T-cell (primary cell): ENCODE measurements around the gene FAM217B. TPM values are rescaled to one million over a fixed set of nuclear protein-coding genes. Genes with fewer than 3 reads are reported as not detected.

ENCODE experiments used
- ATAC-seq, 4 experiments: fragments of 200-7000 bp in 3 of 4; fragments of 150-1000 bp in 1 of 4; cut with Tn5 transposase; replicated peaks in 1 of 4; 1 replicate in 3 of 4; 2 replicates in 1 of 4; pipeline ENCODE4 v1.10.0; 2021; ENCODE audit warnings: moderate library complexity in 3 of 4, mild to moderate bottlenecking in 2 of 4, moderate number of reproducible peaks in 1 of 4
- CTCF ChIA-PET, 2 donors: fragments of 300-600 bp; sonication (Branson Sonifier 250); formaldehyde crosslinking; loops; one replicate each; lab custom pipeline; 2022; ENCODE audit warnings: antibody characterized with exemption in 2 of 2; lab: Charles Lee
- POLR2A ChIA-PET, 2 donors: fragments of 300-600 bp; sonication (Branson Sonifier 250); formaldehyde crosslinking; loops; one replicate each; lab custom pipeline; 2022; ENCODE audit warnings: antibody characterized with exemption in 2 of 2; lab: Charles Lee
- DNase-seq, 35 experiments: peaks; one replicate each; pipeline versions ENCODE4 v3.0.0 to v3.0.0-alpha.2; 2013 to 2023
- H3K27ac ChIP-seq: one replicate; pipeline ENCODE4 v1.5.1; 2013; ENCODE audit warnings: low read length
- H3K27me3 ChIP-seq, 2 experiments: replicated peaks in 1 of 2; 1 replicate in 1 of 2; 2 replicates in 1 of 2; pipeline versions ENCODE4 v1.6.1 to v1.7.0; 2013; ENCODE audit warnings: low read length in 1 of 2, mixed read lengths in 1 of 2; ENCODE audit not compliant: control insufficient read depth in 2 of 2, insufficient read depth in 2 of 2; ENCODE audit errors: extremely low read depth in 1 of 2
- H3K36me3 ChIP-seq, 2 donors: 1 replicate in 1 of 2; 2 replicates in 1 of 2; pipeline versions ENCODE4 v1.6.1 to v1.7.0; 2013; ENCODE audit warnings: low read length in 1 of 2; ENCODE audit not compliant: control insufficient read depth in 2 of 2, insufficient read depth in 1 of 2; ENCODE audit errors: extremely low read depth in 1 of 2
- H3K4me1 ChIP-seq, 2 experiments: 1 replicate in 1 of 2; 2 replicates in 1 of 2; pipeline versions ENCODE4 v1.6.1 to v1.7.0; 2013; ENCODE audit warnings: low read length in 2 of 2, mixed read lengths in 1 of 2; ENCODE audit not compliant: insufficient read depth in 2 of 2, control insufficient read depth in 1 of 2; ENCODE audit errors: extremely low read depth in 1 of 2
- H3K4me3 ChIP-seq, 2 donors: 1 replicate in 1 of 2; 2 replicates in 1 of 2; pipeline versions ENCODE4 v1.5.1 to v1.7.0; 2013; ENCODE audit warnings: mild to moderate bottlenecking in 2 of 2, low read length in 1 of 2, moderate library complexity in 1 of 2; ENCODE audit not compliant: control insufficient read depth in 1 of 2; ENCODE audit errors: extremely low read depth in 1 of 2
- H3K9me3 ChIP-seq: 2 replicates; pipeline ENCODE4 v1.7.0; 2013
- H3K27ac Mint-ChIP-seq, 2 donors: one replicate each; pipeline ENCODE4 v1.8.0; 2020 to 2021; ENCODE audit warnings: mild to moderate bottlenecking in 2 of 2, mixed read lengths in 2 of 2
- H3K27me3 Mint-ChIP-seq, 2 donors: one replicate each; pipeline ENCODE4 v1.8.0; 2021 to 2022; ENCODE audit warnings: mixed read lengths in 2 of 2
- H3K36me3 Mint-ChIP-seq: one replicate; pipeline ENCODE4 v1.8.0; 2021; ENCODE audit warnings: mixed read lengths
- H3K4me1 Mint-ChIP-seq, 3 donors: one replicate each; pipeline ENCODE4 v1.8.0; 2020 to 2022; ENCODE audit warnings: mixed read lengths in 3 of 3, mild to moderate bottlenecking in 1 of 3
- H3K4me3 Mint-ChIP-seq, 3 donors: one replicate each; pipeline ENCODE4 v1.8.0; 2020 to 2022; ENCODE audit warnings: mild to moderate bottlenecking in 3 of 3, mixed read lengths in 3 of 3, moderate library complexity in 3 of 3
- H3K9me3 Mint-ChIP-seq, 3 donors: one replicate each; pipeline ENCODE4 v1.8.0; 2020 to 2022; ENCODE audit warnings: mixed read lengths in 3 of 3
- WGBS: methylation state at CpG from one replicate; pipeline ENCODE4 v1.1.5; 2013; ENCODE audit warnings: missing lambda C conversion rate; ENCODE audit not compliant: insufficient coverage; 5-methylcytosine and 5-hydroxymethylcytosine counted together
- total RNA-seq, 35 experiments: library from RNA in 6 of 35; stranded (reverse) in 6 of 35; fragments of 120-200 nt in 1 of 35; gene quantifications; one replicate each; pipeline versions ENCODE4 v1.2.1 to v1.2.4 and lab custom pipeline; 2013 to 2026

Gene FAM217B
- total RNA-seq, 5 donors from 2014 or later (not counting 1 experiment from before 2014, with no cell fraction given), result 19.3 to 35.6 (median 29.5) TPM

DNA sequence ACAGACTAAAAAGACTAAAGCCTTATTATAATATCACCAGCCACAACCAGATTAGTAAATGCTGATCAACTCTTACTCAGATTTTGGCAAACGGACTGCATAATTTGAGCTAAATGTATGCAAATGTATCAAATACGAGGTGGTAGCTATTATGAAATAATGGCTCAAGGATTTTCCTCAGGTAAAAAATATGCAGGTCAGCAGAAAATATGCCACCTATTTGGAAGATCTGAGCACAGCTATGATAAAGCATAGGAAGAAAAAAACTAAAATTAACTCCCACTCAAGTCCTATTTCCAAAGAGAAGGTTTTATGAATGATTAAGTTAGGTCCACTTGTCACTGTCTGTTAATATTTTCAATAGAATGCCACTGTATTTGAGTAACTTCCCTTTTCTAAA, 29.1 kb upstream of the FAM217B start:
- no peak for DNase-seq
- ChIA-PET POLR2A (no interaction called here), CTCF (interaction anchor here in 1 of 2 donors (1.3 kb wide), 1 partner anchor 24 kb away, joined by 3 read pairs; no protein-coding TSS in a partner anchor)
- peaks cover 0 to 2% of the 10 kb centered on the region in 2 experiments for H3K27me3 ChIP-seq
- H3K9me3 ChIP-seq, result no peaks in the 10 kb centered on the region
- H3K9me3 Mint-ChIP-seq, result no peaks in the 10 kb centered on the region
- H3K4me3 Mint-ChIP-seq, result no peak overlapping the region
- no peak overlapping the region for H3K27ac ChIP-seq
- WGBS, result no CpG with 5 or more reads among the region's 2 CpGs
- no peaks in the 10 kb centered on the region for H3K27me3 Mint-ChIP-seq
- H3K4me1 ChIP-seq, result no peaks in the 10 kb centered on the region
- ATAC-seq, result no peak
- no peaks in the 10 kb centered on the region for H3K4me1 Mint-ChIP-seq
- H3K36me3 Mint-ChIP-seq, result peaks cover 6% of the 10 kb centered on the region
- H3K36me3 ChIP-seq, result no peaks in the 10 kb centered on the region
- no peak overlapping the region for H3K4me3 ChIP-seq
- no peak overlapping the region for H3K27ac Mint-ChIP-seq

DNA sequence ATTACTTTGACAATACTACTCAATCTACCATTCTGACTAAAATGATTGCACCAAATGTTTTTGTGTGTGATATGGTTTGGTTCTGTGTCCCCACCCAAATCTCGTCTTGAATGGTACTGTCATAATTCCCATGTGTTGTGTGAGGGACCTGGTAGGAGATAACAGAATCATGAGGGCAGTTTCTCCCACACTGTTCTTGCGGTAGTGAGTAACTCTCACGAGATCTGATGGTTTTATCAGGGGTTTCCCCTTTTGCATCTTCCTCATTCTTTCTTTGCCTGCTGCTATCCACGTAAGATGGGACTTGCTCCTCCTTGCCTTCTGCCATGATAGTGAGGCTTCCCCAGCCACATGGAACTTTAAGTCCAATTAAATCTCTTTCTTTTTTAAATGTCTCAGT, 27.6 kb upstream of the FAM217B start:
- 50% methylated on average over 1 of the region's 4 CpGs for WGBS
- Histone ChIP-seq H3K4me1 (no peaks in the 10 kb centered on the region), H3K27ac (no peak overlapping the region), H3K36me3 (no peaks in the 10 kb centered on the region), H3K27me3 (peaks cover 0 to 2% of the 10 kb centered on the region in 2 experiments), H3K4me3 (no peak overlapping the region), H3K9me3 (no peaks in the 10 kb centered on the region)
- H3K27ac Mint-ChIP-seq, result no peak overlapping the region
- no peak for ATAC-seq
- H3K4me3 Mint-ChIP-seq, result no peak overlapping the region
- ChIA-PET POLR2A (no interaction called here), CTCF (no interaction called here)
- H3K4me1 Mint-ChIP-seq, result no peaks in the 10 kb centered on the region
- H3K9me3 Mint-ChIP-seq, result no peaks in the 10 kb centered on the region
- no peaks in the 10 kb centered on the region for H3K27me3 Mint-ChIP-seq
- no peak for DNase-seq
- H3K36me3 Mint-ChIP-seq, result peaks cover 6% of the 10 kb centered on the region

DNA sequence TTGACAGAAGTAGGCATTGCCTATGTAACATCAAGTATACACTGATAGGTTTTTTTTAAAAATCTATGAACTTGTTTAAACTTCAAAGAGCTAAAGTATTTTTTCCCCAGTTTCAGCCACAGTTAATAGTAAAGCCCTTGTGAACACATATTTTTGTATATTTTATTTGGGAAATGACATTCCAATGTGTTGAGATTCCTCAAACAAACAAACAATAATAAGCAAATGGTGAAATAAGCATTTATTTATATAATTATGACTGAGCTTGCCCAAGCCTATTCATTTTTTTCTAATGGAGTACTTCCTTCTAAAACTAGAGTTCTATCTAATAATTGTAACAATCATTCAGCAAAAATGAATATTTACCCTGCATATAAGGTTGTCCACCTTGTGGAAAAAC, 19.2 kb upstream of the FAM217B start:
- DNase-seq (no peak), ATAC-seq (no peak)
- Histone ChIP-seq H3K27ac (no peak overlapping the region), H3K9me3 (no peaks in the 10 kb centered on the region), H3K4me3 (no peak overlapping the region), H3K4me1 (no peaks in the 10 kb centered on the region), H3K36me3 (no peaks in the 10 kb centered on the region), H3K27me3 (no peaks in the 10 kb centered on the region)
- Mint-ChIP-seq H3K27ac (no peak overlapping the region), H3K36me3 (no peaks in the 10 kb centered on the region), H3K9me3 (no peaks in the 10 kb centered on the region), H3K27me3 (peaks cover 3 to 13% of the 10 kb centered on the region in 2 donors), H3K4me1 (no peaks in the 10 kb centered on the region), H3K4me3 (no peak overlapping the region)
- ChIA-PET CTCF (interaction anchor here in 1 of 2 donors (0.9 kb wide), 1 partner anchor 13 kb away, joined by 3 read pairs; no protein-coding TSS in a partner anchor), POLR2A (no interaction called here)

DNA sequence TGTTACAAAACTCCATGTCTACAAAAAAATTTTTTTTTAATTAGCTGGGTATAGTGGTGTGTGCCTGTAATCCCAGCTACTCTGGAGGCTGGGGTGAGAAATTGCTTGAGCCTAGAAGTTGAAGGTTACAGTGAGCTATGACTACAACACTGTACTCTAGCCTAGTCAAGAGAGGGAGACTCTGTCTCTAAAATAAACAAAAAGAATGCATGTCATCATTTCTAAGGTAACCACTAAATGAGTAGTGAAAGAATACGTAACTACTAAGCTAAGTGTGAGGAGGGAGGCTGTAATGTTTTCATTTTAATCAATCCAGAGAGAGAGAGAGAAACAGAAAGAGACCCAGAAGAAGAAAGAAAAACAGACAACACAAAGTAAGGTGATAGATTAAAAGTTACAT, 16.7 kb upstream of the FAM217B start:
- H3K36me3 ChIP-seq, result no peaks in the 10 kb centered on the region
- Mint-ChIP-seq H3K4me1 (no peaks in the 10 kb centered on the region), H3K9me3 (no peaks in the 10 kb centered on the region), H3K4me3 (no peak overlapping the region), H3K36me3 (no peaks in the 10 kb centered on the region), H3K27ac (no peak overlapping the region), H3K27me3 (peaks cover 3 to 13% of the 10 kb centered on the region in 2 donors)
- H3K27ac ChIP-seq, result no peak overlapping the region
- no peaks in the 10 kb centered on the region for H3K4me1 ChIP-seq
- WGBS, result no CpG with 5 or more reads among the region's 1 CpG
- ATAC-seq, result no peak
- no peak for DNase-seq
- ChIA-PET CTCF (no interaction called here), POLR2A (no interaction called here)
- no peaks in the 10 kb centered on the region for H3K9me3 ChIP-seq
- H3K27me3 ChIP-seq, result no peaks in the 10 kb centered on the region
- H3K4me3 ChIP-seq, result no peak overlapping the region

DNA sequence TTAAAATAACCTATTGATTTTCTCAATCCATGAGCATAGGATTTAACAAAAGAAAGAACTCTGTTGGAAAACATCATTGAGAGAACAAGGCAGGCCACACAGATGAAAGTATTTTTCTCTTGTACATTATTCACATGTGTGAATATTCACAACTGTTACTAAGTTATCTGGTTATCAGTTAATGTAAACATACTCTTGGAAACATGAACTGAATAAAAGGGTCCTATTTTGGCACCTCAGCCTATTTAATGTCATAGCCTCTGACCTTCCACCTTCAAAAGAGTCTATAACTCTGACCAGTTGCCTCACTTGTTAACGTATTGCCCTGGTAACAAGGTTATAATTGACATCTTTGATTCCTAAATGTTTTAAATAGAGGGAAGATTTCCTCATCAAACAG, 14.8 kb upstream of the FAM217B start:
- CTCF ChIA-PET, result no interaction called here
- H3K4me1 Mint-ChIP-seq, result no peaks in the 10 kb centered on the region

DNA sequence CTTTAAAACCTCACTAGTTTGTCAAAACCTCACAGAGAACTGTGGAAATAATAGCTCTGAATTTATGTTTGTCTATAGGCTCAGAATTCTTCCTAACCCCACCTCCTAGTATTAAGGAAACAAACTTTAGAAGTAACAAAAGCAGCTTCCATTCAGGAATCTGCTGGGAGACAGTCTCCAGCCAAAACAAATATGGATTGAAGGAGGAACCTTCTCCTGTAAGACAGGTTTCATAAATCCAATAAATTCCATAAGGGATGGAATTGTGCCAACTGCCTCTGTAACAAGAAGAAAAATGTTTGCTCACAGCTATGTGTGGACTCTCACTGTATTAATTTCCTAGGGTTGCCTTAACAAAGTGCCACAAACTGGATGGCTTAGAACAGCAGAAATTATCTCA, 14.3 kb upstream of the FAM217B start:
- no peak overlapping the region for H3K4me3 ChIP-seq
- DNase-seq (no peak), ATAC-seq (no peak)
- H3K27me3 ChIP-seq, result no peaks in the 10 kb centered on the region
- Mint-ChIP-seq H3K4me1 (no peaks in the 10 kb centered on the region), H3K27me3 (peaks cover 3 to 13% of the 10 kb centered on the region in 2 donors), H3K9me3 (no peaks in the 10 kb centered on the region), H3K27ac (no peak overlapping the region), H3K36me3 (no peaks in the 10 kb centered on the region), H3K4me3 (no peak overlapping the region)
- no peak overlapping the region for H3K27ac ChIP-seq
- ChIA-PET POLR2A (no interaction called here), CTCF (no interaction called here)
- H3K4me1 ChIP-seq, result no peaks in the 10 kb centered on the region
- no peaks in the 10 kb centered on the region for H3K36me3 ChIP-seq
- no peaks in the 10 kb centered on the region for H3K9me3 ChIP-seq

More for the DNA sequence above, 14.8 kb upstream of the FAM217B start:
- H3K4me3 ChIP-seq, result no peak overlapping the region
- H3K27me3 Mint-ChIP-seq, result peaks cover 3 to 13% of the 10 kb centered on the region in 2 donors
- POLR2A ChIA-PET, result no interaction called here
- no peaks in the 10 kb centered on the region for H3K9me3 ChIP-seq
- H3K27me3 ChIP-seq, result no peaks in the 10 kb centered on the region
- no peaks in the 10 kb centered on the region for H3K9me3 Mint-ChIP-seq
- no peaks in the 10 kb centered on the region for H3K36me3 Mint-ChIP-seq
- no CpG with 5 or more reads among the region's 1 CpG for WGBS
- no peak overlapping the region for H3K4me3 Mint-ChIP-seq
- no peaks in the 10 kb centered on the region for H3K36me3 ChIP-seq
- no peak for DNase-seq
- H3K27ac Mint-ChIP-seq, result no peak overlapping the region
- no peak overlapping the region for H3K27ac ChIP-seq
- H3K4me1 ChIP-seq, result no peaks in the 10 kb centered on the region
- no peak for ATAC-seq
